HG03139 (cell line): Measurements from ENCODE around the gene KATNB1.

Source experiments
- ATAC-seq: cut with Tn5 transposase; IDR thresholded peaks from one replicate; pipeline ENCODE4 v1.9.1; 2021; ENCODE audit not compliant: unreplicated experiment

Gene KATNB1

DNA sequence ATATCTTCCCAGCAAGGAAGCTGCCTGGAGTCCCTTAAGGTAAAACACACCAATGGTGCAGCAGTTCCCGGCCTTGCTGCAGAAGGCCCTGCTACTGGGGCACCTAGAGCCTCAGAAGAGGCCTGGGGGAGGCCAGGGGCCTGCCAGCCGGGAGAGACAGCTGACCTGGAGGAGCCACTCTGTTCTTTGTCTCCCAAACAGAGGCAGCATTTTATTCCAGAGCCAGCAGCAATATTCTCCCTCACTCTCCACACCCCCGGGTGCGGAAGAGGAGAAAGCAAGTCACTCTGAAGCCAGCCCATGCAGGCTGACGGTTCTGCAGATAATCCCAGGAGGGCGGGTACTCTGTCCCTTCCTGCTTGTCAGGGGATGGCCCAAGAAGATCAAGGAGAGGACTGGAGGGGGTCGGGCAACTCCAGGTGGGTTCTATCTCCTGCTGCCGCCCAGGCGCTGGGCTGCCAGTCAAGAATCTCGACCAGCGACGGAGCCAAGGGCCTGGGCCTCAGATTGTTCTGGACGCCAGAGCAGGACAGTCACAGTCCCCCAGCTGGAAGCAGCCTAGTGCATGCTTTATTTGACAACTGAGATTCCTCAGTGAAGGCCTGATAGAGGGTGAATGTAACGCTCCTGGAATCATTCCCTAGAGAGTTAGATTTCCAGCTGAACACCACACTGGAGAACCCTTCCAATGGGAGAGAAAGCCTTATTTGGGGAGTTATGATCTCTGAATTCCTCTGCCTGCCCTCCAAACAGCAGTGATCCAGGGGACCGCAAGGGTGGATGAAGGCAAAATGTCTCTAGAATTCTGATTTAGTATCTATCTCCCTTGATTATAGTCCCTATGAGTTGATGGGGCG, 67.8 kb downstream of the KATNB1 start:
- no peak for ATAC-seq

GRCh38 chr16:57804111-57804837, 68.7 kb downstream of the KATNB1 start:
- ATAC-seq: no peak

DNA sequence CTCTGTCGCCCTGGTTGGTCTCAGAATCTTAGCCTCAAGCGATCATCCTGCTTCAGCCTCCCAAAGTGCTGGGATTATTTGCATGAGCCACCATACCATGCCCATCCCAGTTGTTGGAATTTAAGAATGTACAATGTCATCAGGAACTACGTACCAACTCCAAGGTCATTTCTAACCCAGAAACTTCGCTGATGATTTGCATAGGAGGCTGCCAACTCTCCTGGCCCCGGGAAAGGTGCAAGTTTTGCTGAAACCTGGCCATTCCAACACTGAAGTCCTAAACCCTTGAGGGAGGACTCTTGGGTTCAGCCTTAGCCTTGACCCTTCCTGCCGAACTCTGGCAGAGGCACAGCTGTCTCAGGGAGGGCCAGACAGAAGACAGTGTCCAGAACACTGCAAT, 69.6 kb downstream of the KATNB1 start:
- no peak for ATAC-seq
